Activated CD4-positive, alpha-beta T cell treated with anti-CD3 and anti-CD28 coated beads, Interleukin-2, amount 50 U/mL, for 4 hours (primary cell): Measurements from ENCODE around the gene TIA1.
"Not testable (repeated sequence)": the region's sequence is repeated elsewhere in the genome, so short reads cannot be mapped to it uniquely, and the experiment has no call there.

Source experiments
- DNase-seq, 2 experiments: peaks; one replicate each; pipeline ENCODE4 v3.0.0-alpha.2; 2020

The TIA1 gene

DNA sequence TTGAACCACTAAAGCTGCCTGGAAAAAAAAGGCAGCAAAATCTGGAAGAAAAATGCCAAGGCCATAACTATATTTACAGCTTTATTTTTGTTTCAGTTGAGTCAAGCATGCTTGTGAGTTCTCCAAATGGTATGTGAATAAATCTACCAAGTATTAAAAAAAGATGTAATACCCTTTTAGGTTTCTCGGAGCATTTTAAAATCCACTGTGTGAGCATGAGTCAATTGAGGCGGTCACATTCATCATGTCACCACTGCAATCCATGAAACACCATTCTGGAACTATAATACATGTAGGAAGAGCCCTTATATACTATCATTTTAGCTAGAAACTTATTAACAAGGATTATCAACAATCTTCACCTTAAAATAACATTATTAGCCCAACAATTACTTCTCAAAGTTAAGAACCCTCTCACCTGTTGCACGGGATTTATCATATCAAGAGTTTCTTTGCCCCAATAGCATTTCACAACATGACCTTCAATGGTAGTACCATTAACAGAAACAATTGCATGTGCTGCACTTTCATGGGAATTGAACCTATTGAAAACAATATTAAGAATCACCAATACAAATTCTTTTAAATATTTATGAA is 33.4 kb downstream of the TIA1 start:
- no peak for DNase-seq

GRCh38 chr2:70214365-70214764 is 34.1 kb downstream of the TIA1 start:
- DNase-seq, result no peak

DNA sequence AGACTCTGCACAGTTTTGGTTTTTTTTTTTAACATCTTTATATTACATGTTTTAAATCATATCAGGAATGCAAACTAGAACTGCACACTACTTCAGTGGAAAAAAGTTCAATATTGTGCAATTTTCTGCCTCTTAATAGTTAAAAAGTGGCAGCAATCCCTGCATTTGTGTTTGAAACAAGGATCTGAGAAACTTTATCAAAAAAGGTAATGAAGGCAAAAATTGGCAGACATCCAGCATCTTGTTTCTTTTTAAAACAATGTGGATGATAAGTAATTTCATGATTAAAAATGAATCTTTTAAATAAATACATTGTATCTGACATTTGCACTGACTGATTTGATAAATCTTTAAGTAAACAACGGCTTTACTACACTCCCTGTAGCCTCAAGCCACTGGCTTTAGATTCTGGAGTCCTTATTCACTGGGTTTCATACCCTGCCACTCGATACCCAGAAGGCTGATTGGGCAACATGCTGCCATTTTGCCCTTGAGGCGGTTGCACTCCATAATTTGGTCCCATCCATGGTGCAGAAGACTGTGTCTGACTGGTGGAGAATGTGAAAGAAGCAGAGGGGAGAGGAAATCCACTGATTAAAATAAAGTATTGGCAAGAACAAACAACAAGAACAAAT is 36.0 kb downstream of the TIA1 start:
- DNase-seq, result no peak

DNA sequence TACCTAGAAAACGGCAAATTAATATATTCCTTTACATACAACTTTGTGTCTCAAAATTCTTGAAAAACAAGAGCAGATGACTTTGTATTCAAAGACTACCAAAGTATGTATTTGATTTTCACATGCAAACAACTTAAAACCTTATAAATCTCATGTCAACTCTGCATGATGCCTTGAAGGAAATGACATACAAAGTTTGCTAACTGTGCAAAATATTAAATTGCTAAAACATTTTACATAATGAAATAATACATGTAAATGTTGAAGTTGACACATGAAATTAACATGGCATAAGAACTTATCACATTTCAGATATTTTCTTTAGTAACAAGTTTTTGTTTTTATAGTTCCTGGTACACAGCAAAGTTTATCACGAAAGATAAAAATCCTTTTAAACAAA is 36.8 kb downstream of the TIA1 start:
- no peak for DNase-seq

GRCh38 chr2:70204452-70204851 is 44.0 kb downstream of the TIA1 start:
- no peak for DNase-seq

DNA sequence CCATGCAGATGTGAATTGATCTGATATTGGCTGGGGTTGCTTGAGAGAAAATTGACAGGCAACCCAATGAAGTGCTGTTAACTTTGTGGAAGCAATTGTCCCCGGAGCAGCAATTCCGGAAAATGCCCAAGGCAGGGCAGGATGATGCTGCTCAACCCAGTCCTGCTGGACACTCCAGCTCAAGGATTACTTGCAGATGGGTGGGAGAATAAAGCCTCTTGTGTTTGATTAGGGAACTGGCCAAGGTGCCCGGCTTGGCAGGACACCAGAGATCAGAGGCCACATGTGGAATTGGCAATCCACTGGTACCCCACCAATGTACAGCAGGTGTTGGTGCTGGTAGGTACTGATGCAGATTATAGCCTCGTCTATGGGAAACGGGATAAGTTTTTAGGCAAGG is 45.3 kb downstream of the TIA1 start:
- no peak for DNase-seq

- DNase-seq, result no peak
These were observed 46.1 kb downstream of the TIA1 start for GRCh38 chr2:70202236-70202806.

- DNase-seq, result no peak
These were observed 46.6 kb downstream of the TIA1 start for GRCh38 chr2:70201831-70202230.

GRCh38 chr2:70201225-70201768 is 47.1 kb downstream of the TIA1 start:
- DNase-seq, result no peak

- no peak for DNase-seq
These were observed 49.0 kb downstream of the TIA1 start for GRCh38 chr2:70199320-70199864.

DNA sequence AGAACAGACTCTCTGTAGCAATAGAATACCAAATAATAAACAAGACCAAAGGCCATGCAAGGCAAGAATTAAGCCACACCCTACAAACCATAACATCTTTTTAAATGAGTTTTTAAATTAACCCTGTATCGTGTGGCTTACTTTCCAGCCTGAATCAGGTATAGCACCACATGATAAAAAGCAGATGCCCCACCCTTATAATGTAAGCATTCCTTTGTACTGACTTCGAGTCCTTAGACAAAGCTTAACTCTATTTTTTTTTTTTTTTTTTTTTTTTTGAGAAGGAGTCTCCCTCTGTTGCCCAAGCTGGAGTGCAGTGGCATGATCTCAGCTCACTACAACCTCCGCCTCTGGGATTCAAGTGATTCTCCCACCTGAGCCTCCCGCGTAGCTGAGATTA is 55.9 kb downstream of the TIA1 start:
- DNase-seq, result no peak

DNA sequence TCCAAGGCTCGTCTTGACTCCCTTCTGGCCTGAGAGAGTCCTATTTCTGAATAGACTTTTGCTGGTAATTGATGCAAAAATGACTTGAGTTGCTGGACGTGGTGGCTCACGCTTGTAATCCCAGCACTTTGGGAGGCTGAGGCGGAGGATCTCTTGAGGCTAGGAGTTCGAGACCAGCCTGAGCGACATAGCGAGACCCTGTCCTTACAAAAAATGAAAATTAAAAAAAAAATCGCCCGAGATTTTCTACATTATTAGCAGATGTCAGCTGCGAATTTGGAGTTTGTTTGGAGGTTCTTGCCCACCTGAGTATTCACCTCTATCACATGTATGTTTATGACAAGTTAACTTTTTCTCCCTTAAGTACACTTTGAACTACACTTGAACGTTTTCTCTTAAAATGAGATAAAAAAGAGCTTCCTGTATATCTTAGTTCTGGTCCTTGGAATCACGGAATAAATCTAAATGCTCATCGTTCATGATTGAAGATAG is 57.1 kb downstream of the TIA1 start:
- DNase-seq, result no peak

DNA sequence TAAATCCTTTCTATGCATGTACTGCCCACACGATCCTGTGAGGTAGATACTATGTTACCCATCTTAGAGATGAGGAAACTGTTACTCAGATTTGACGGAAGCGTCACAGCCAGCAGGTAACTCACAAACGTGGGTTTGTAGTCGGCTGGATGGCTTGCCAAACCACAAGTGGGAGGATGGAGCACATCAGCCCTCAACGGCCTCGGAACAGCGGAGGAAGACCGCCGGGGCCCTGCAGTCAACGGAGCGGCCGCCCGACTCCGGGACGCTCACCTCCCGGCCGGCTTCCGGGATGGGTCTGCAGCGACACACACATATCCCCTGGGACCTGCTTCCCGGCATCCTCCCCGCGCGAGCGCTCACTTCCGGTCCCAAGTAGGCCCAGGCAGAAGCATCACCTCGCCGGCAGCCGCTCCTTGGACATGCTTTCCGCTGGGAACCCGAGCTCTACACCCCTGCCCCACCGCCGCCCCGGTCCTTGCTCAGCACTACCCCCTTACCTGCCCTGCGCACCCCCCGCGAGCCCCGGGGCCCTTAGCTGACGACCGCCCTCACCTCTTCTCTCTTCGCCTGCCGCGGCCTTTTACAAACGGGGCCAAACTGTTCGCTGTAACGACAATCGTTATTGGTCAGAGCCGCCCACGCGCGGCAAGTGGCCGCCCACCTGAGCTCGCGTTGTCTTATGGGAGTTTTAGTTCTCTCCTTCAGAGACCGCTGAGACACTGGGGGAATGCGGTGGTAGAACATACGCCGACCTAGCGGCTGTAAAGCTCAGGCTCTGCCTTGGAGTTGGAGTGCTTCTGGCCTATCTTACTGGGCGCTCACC is 57.8 kb downstream of the TIA1 start, which contains the start of gene C2orf42:
Gene C2orf42 (minus strand): TSS at position 602 of the 826 bp plus-strand sequence. CDS start 9,034 bp downstream, outside the sequence.
- DNase-seq, result peak; percentile 96

GRCh38 chr2:70188460-70188859 is 60.0 kb downstream of the TIA1 start:
- no peak for DNase-seq

DNA sequence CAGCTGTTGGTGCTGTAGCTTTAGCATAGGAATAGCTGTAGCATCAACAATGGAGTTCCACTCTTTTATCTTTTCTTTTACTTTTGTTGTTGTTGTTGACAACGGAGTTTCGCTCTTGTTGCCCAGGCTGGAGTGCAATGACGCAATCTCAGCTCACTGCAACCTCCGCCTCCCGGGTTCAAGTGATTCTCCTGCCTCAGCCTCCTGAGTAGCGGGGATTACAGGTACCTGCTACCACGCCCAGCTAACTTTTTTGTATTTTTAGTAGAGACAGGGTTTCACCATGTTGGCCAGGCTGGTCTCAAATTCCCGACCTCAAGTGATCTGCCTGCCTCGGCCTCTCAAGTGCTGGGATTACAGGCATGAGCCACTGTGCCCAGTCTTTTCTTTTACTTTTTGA is 61.3 kb downstream of the TIA1 start:
- DNase-seq, result not testable (repeated sequence)

DNA sequence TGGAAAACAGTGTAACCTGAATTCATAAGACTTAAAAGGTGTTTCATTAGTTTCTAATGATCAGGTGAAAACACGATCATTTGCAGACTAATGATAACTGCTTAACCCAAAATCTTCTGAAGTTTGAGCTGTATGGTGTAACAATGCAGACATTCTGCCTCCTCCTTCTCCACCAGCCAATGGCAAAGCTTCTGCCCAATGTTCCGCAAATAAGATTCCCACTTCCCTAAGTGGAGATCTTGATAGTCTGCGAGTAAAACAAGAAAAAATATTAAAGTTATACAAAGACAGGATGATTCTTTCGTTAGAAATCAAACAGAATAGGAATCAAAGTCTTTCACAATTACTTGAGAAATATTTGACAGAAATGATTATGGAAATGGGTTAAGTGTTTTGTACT is 65.7 kb downstream of the TIA1 start:
- DNase-seq, result no peak

DNA sequence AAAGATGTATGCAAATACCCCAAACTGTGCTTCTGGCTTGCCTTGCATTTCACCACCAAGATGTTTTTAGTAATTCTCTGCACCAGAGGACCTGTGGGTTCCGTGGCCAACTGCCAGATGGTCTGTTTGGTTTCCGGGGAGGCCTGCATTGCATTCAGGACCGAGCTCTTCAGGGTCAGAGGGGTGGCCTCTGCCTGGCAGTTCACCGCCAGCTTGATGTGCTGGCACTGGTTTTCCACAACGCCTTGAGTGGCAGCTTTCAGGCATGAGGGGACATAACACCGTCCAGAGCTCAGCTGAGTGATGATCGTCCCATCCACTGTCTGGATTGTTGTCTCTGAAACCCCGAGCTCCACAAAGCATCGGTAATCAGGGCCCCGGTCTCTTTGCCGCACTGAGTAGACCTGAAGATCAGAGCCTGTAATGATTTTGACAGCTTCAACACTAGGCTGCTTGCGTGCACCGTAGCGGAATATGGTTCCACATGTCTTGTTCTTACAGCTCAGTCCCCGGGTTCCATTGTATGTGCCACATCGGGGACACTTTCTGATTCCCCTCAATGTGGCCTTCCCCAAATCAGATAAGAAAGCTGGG is 67.0 kb downstream of the TIA1 start:
- no peak for DNase-seq

GRCh38 chr2:70173520-70173919 is 74.9 kb downstream of the TIA1 start:
- no peak for DNase-seq

- DNase-seq, result not testable (repeated sequence)
These were observed 78.7 kb downstream of the TIA1 start for GRCh38 chr2:70169654-70170245.

DNA sequence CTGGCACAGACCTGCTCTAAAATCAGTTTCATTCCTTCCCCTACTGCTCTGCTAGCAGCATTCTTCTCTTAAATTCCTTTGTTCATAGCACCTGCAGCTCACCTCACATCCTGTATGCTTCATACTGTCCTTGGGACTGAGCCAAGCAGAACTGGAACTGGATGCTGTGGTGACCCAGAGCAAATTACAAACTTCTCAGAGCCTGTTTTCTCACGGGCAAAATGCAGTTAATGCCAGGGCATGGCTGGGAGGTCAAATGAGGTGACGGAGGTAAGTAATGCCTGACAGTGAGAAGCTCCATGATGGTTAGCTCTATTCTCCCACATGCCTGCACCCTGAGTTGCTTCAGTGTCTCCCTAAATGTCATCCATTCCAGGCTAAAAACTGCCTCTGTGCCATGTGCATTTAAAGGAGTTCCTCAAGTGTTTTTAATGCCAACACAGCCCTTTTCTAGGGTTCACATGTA is 87.3 kb downstream of the TIA1 start:
- no peak for DNase-seq

DNA sequence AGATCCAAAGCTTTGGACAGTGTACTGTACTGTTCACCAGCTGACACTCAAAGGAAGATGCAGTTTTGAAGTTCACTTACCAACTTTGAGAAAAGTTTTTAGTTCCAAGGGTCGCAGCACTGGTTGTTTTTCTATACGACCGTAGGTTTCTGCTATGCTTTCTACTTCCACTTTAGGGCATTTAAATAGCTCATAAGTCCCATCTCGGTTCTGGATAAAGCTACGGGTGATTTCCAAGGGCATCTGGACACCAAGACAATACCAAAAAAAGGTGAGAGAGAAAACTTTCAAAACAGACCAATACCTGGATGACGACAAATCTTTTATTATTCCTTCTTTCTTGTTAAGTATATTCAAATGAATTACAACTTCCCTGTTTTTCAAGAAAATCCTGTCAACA is 87.9 kb downstream of the TIA1 start:
- no peak for DNase-seq
